ENCODE results near the gene BLVRB. TPM values are rescaled to one million over a fixed set of nuclear protein-coding genes. Genes with fewer than 3 reads are reported as not detected.

Gene BLVRB
- total and polyA plus RNA-seq, 10 of the 15 experiments (the other 5 are each of a cell fraction or from before 2014, with no cell fraction given): 6.3 to 53.3 (median 27.8) TPM

DNA sequence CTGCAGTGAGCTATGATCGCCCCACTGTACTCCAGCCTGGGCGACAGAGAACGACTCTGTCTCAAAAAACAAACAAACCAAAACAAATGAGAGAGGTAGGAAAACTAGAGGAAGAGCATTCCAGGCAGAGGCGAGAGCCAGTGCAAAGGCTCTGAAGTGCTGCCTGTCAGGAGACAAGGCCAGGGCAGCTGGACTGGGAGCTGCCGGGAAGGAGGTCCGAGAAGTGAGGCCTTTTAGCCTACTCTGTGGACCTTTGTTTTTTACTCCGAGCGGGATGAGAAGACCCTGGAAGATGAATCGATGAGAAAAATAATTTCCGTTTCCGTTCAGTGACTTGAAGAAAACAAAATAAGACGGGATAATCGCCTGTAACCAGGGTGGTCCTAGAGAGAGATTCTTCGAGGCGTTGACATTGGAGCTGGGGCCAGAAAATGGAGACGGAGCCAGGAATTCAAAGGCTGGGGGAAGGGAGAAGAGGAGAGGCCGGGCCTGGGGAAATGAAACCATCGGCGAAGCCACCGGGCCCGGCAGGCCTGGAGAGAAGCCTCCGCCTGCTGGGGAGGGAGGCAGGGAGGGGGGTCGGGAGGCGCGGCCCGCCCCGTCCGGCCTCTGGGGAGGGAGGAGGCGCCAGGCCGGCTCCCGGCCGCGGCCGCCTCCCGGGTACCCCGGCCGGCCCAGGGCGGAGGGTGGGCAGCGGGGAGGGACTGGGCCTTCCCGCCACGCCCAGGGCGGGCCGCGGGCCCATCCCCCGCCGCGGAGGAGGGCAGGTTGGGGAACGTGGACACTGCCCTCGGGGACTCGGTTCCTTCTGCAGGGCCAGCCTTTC lies 31.9 kb downstream of the BLVRB start (continued):
- TF ChIP-seq, protein P1, sequence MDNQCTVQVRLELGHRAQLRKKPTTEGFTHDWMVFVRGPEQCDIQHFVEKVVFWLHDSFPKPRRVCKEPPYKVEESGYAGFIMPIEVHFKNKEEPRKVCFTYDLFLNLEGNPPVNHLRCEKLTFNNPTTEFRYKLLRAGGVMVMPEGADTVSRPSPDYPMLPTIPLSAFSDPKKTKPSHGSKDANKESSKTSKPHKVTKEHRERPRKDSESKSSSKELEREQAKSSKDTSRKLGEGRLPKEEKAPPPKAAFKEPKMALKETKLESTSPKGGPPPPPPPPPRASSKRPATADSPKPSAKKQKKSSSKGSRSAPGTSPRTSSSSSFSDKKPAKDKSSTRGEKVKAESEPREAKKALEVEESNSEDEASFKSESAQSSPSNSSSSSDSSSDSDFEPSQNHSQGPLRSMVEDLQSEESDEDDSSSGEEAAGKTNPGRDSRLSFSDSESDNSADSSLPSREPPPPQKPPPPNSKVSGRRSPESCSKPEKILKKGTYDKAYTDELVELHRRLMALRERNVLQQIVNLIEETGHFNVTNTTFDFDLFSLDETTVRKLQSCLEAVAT (IDR thresholded peaks at IDR 0.05): 0 out of 2 replicates have a peak, but pooled peaks have one; percentile 53
- no peak for TF ChIP-seq ZNF274 (IDR thresholded peaks at IDR 0.05; ENCODE audit: insufficient read depth, insufficient read length)
- TF ChIP-seq, protein P2, sequence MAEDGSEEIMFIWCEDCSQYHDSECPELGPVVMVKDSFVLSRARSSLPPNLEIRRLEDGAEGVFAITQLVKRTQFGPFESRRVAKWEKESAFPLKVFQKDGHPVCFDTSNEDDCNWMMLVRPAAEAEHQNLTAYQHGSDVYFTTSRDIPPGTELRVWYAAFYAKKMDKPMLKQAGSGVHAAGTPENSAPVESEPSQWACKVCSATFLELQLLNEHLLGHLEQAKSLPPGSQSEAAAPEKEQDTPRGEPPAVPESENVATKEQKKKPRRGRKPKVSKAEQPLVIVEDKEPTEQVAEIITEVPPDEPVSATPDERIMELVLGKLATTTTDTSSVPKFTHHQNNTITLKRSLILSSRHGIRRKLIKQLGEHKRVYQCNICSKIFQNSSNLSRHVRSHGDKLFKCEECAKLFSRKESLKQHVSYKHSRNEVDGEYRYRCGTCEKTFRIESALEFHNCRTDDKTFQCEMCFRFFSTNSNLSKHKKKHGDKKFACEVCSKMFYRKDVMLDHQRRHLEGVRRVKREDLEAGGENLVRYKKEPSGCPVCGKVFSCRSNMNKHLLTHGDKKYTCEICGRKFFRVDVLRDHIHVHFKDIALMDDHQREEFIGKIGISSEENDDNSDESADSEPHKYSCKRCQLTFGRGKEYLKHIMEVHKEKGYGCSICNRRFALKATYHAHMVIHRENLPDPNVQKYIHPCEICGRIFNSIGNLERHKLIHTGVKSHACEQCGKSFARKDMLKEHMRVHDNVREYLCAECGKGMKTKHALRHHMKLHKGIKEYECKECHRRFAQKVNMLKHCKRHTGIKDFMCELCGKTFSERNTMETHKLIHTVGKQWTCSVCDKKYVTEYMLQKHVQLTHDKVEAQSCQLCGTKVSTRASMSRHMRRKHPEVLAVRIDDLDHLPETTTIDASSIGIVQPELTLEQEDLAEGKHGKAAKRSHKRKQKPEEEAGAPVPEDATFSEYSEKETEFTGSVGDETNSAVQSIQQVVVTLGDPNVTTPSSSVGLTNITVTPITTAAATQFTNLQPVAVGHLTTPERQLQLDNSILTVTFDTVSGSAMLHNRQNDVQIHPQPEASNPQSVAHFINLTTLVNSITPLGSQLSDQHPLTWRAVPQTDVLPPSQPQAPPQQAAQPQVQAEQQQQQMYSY (CRISPR knock-in tag; IDR thresholded peaks at IDR 0.05): no peak
- no peak for TF ChIP-seq HDAC2 (IDR thresholded peaks at IDR 0.05)
- TF ChIP-seq SREBF1 (IDR thresholded peaks at IDR 0.05; ENCODE audit: low read length): no peak
- TF ChIP-seq IKZF1 (conservative IDR thresholded peaks at IDR 0.05): peak; percentile 79
- TF ChIP-seq, protein P3, sequence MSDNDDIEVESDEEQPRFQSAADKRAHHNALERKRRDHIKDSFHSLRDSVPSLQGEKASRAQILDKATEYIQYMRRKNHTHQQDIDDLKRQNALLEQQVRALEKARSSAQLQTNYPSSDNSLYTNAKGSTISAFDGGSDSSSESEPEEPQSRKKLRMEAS (IDR thresholded peaks at IDR 0.05; ENCODE audit: low read depth, low read length): no peak
- TF ChIP-seq, protein P4, sequence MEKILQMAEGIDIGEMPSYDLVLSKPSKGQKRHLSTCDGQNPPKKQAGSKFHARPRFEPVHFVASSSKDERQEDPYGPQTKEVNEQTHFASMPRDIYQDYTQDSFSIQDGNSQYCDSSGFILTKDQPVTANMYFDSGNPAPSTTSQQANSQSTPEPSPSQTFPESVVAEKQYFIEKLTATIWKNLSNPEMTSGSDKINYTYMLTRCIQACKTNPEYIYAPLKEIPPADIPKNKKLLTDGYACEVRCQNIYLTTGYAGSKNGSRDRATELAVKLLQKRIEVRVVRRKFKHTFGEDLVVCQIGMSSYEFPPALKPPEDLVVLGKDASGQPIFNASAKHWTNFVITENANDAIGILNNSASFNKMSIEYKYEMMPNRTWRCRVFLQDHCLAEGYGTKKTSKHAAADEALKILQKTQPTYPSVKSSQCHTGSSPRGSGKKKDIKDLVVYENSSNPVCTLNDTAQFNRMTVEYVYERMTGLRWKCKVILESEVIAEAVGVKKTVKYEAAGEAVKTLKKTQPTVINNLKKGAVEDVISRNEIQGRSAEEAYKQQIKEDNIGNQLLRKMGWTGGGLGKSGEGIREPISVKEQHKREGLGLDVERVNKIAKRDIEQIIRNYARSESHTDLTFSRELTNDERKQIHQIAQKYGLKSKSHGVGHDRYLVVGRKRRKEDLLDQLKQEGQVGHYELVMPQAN (conservative IDR thresholded peaks at IDR 0.05): 0 out of 2 replicates have a peak, but pooled peaks have one; percentile 40
- TF ChIP-seq SIN3A (IDR thresholded peaks at IDR 0.05; ENCODE audit: low read depth, low read length): no peak
- TF ChIP-seq, protein P5, sequence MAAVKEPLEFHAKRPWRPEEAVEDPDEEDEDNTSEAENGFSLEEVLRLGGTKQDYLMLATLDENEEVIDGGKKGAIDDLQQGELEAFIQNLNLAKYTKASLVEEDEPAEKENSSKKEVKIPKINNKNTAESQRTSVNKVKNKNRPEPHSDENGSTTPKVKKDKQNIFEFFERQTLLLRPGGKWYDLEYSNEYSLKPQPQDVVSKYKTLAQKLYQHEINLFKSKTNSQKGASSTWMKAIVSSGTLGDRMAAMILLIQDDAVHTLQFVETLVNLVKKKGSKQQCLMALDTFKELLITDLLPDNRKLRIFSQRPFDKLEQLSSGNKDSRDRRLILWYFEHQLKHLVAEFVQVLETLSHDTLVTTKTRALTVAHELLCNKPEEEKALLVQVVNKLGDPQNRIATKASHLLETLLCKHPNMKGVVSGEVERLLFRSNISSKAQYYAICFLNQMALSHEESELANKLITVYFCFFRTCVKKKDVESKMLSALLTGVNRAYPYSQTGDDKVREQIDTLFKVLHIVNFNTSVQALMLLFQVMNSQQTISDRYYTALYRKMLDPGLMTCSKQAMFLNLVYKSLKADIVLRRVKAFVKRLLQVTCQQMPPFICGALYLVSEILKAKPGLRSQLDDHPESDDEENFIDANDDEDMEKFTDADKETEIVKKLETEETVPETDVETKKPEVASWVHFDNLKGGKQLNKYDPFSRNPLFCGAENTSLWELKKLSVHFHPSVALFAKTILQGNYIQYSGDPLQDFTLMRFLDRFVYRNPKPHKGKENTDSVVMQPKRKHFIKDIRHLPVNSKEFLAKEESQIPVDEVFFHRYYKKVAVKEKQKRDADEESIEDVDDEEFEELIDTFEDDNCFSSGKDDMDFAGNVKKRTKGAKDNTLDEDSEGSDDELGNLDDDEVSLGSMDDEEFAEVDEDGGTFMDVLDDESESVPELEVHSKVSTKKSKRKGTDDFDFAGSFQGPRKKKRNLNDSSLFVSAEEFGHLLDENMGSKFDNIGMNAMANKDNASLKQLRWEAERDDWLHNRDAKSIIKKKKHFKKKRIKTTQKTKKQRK (IDR thresholded peaks at IDR 0.05; ENCODE audit: low read depth, low read length): no peak
- no peak; the same call in 1 of the 2 replicates for TF ChIP-seq RB1 (IDR thresholded peaks at IDR 0.05; ENCODE audit: borderline replicate concordance)
- no peak for TF ChIP-seq YBX1 (IDR thresholded peaks at IDR 0.05)
- no peak for TF ChIP-seq MYC (IDR thresholded peaks at IDR 0.05; ENCODE audit: insufficient read depth, insufficient read length, insufficient replicate concordance, low read length, severe bottlenecking)
- TF ChIP-seq, protein P6, sequence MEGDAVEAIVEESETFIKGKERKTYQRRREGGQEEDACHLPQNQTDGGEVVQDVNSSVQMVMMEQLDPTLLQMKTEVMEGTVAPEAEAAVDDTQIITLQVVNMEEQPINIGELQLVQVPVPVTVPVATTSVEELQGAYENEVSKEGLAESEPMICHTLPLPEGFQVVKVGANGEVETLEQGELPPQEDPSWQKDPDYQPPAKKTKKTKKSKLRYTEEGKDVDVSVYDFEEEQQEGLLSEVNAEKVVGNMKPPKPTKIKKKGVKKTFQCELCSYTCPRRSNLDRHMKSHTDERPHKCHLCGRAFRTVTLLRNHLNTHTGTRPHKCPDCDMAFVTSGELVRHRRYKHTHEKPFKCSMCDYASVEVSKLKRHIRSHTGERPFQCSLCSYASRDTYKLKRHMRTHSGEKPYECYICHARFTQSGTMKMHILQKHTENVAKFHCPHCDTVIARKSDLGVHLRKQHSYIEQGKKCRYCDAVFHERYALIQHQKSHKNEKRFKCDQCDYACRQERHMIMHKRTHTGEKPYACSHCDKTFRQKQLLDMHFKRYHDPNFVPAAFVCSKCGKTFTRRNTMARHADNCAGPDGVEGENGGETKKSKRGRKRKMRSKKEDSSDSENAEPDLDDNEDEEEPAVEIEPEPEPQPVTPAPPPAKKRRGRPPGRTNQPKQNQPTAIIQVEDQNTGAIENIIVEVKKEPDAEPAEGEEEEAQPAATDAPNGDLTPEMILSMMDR (IDR thresholded peaks at IDR 0.05 in 2 of 3, conservative IDR thresholded peaks at IDR 0.05 in 1 of 3; ENCODE audit: control insufficient read depth in 2 of 3, extremely low read depth in 1 of 3, insufficient read depth in 1 of 3, low read depth in 3 of 3, low read length in 3 of 3): no peak
- no peak for TF ChIP-seq SRF (IDR thresholded peaks at IDR 0.05; ENCODE audit: low read depth in 2 of 2, low read length in 2 of 2)
- TF ChIP-seq SREBF2 (IDR thresholded peaks at IDR 0.05; ENCODE audit: low read length): no peak

All from GM12878 (cell line).